HEK293 (cell line): Measurements from ENCODE around the gene BBOX1.

Experiments
- CTCF ChIA-PET: fragments of 350-600 bp; formaldehyde crosslinking; extraction: SDS; loops from one replicate; lab custom pipeline; 2021; ENCODE audit warnings: antibody characterized with exemption; lab: Yijun Ruan, JAX
- POLR2A ChIA-PET: fragments of 300-600 bp; formaldehyde crosslinking; extraction: SDS; loops from one replicate; lab custom pipeline; 2020; ENCODE audit warnings: antibody characterized with exemption, inconsistent platforms; lab: Yijun Ruan, JAX
- H3K27ac ChIP-seq: fragments of 200-500 bp; sonication (Bioruptor generic); 2 replicates; pipeline ENCODE4 v1.5.1; 2014; ENCODE audit warnings: low read depth, low read length, control low read depth, inconsistent platforms; ENCODE audit errors: extremely low read depth
- H3K36me3 ChIP-seq, 2 experiments: fragments of 200-500 bp in 1 of 2; sonication (Bioruptor generic) in 1 of 2; 1 replicate in 1 of 2; 2 replicates in 1 of 2; pipeline ENCODE4 v1.5.1; 2014 to 2017; ENCODE audit warnings: inconsistent platforms in 2 of 2, low read length in 2 of 2; ENCODE audit not compliant: control insufficient read depth in 2 of 2, insufficient read depth in 1 of 2
- H3K4me1 ChIP-seq: fragments of 200-500 bp; sonication (Bioruptor generic); 2 replicates; pipeline ENCODE4 v1.5.1; 2014; ENCODE audit warnings: mild to moderate bottlenecking, low read length, inconsistent platforms; ENCODE audit not compliant: control insufficient read depth, insufficient read depth
- H3K4me3 ChIP-seq: 2 replicates; pipeline ENCODE4 v1.5.1; 2011; ENCODE audit warnings: low read depth, mild to moderate bottlenecking, control low read depth, low read length, moderate library complexity
- H3K9me3 ChIP-seq: fragments of 200-500 bp; sonication (Bioruptor generic); 2 replicates; pipeline ENCODE4 v1.5.1; 2014; ENCODE audit warnings: low read depth, low read length, inconsistent platforms; ENCODE audit not compliant: control insufficient read depth, insufficient read depth
- HOXC10 ChIP-seq: sonication (generic); formaldehyde crosslinking; IDR thresholded peaks from 2 replicates; pipeline ENCODE4 v1.8.1; 2023; ENCODE audit warnings: mild to moderate bottlenecking, missing genetic modification reagents
- KLF1 ChIP-seq: fragments of 450-650 bp; formaldehyde crosslinking; IDR thresholded peaks from 2 replicates; pipeline ENCODE4 v1.5.1; 2016; ENCODE audit warnings: missing biosample characterization, missing genetic modification characterization
- MZF1 ChIP-seq: fragments of 450-650 bp; formaldehyde crosslinking; IDR thresholded peaks from 2 replicates; pipeline ENCODE4 v1.5.1; 2017; ENCODE audit warnings: missing biosample characterization, missing genetic modification characterization, borderline replicate concordance
- TCF7L2 ChIP-seq: IDR thresholded peaks from 2 replicates; pipeline ENCODE4 v1.6.1; 2011; ENCODE audit warnings: low read depth, mild to moderate bottlenecking, inconsistent platforms, low read length, moderate library complexity, borderline replicate concordance
- ZNF529 ChIP-seq: fragments of 450-650 bp; formaldehyde crosslinking; IDR thresholded peaks from 2 replicates; pipeline ENCODE4 v1.5.1; 2017; ENCODE audit warnings: missing genetic modification characterization, missing biosample characterization; ENCODE audit not compliant: insufficient replicate concordance
- ZNF701 ChIP-seq: fragments of 450-650 bp; formaldehyde crosslinking; IDR thresholded peaks from 2 replicates; pipeline ENCODE4 v1.5.1; 2016; ENCODE audit warnings: missing biosample characterization, missing genetic modification characterization
- TF ChIP-seq, protein P1 (sequence below): fragments of 450-650 bp; formaldehyde crosslinking; IDR thresholded peaks from 2 replicates; pipeline ENCODE4 v1.5.1; 2016; ENCODE audit warnings: missing biosample characterization, missing genetic modification characterization, borderline replicate concordance
- TF ChIP-seq, protein P2 (sequence below): fragments of 450-650 bp; formaldehyde crosslinking; IDR thresholded peaks from 2 replicates; pipeline ENCODE4 v1.5.1; 2016; ENCODE audit warnings: missing biosample characterization, missing genetic modification characterization
- TF ChIP-seq, protein P3 (sequence below): fragments of 450-650 bp; formaldehyde crosslinking; IDR thresholded peaks from 2 replicates; pipeline ENCODE4 v1.5.1; 2016; ENCODE audit warnings: missing biosample characterization, missing genetic modification characterization
- TF ChIP-seq, protein P4 (sequence below): fragments of 450-650 bp; formaldehyde crosslinking; IDR thresholded peaks from 2 replicates; pipeline ENCODE4 v1.5.1; 2016; ENCODE audit warnings: missing biosample characterization, missing genetic modification characterization
- TF ChIP-seq, protein P5 (sequence below): fragments of 450-650 bp; formaldehyde crosslinking; IDR thresholded peaks from 2 replicates; pipeline ENCODE4 v1.5.1; 2016; ENCODE audit warnings: missing biosample characterization, missing genetic modification characterization

Gene BBOX1

DNA sequence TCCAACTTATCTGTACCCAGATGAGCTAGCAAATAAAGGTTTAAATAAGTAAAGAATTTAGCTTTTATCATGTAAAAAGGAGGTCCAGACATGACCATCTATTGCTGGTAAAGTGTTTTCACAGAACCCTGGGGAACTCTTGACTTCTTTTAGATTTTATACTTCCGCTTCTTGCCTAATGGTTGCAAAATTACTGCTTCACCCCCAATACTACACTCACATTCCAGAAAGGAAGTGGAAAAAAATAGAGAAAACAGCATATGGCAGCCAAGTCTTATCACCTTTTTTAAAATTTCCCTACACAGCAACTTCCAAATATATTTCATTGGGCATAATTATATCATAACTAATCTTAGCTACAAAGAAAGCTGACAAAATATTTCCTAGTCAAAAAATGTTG, 12.1 kb downstream of the BBOX1 start (continued):
- TF ChIP-seq HOXC10 (CRISPR knock-in tag), result no peak
- TF ChIP-seq, protein P1, sequence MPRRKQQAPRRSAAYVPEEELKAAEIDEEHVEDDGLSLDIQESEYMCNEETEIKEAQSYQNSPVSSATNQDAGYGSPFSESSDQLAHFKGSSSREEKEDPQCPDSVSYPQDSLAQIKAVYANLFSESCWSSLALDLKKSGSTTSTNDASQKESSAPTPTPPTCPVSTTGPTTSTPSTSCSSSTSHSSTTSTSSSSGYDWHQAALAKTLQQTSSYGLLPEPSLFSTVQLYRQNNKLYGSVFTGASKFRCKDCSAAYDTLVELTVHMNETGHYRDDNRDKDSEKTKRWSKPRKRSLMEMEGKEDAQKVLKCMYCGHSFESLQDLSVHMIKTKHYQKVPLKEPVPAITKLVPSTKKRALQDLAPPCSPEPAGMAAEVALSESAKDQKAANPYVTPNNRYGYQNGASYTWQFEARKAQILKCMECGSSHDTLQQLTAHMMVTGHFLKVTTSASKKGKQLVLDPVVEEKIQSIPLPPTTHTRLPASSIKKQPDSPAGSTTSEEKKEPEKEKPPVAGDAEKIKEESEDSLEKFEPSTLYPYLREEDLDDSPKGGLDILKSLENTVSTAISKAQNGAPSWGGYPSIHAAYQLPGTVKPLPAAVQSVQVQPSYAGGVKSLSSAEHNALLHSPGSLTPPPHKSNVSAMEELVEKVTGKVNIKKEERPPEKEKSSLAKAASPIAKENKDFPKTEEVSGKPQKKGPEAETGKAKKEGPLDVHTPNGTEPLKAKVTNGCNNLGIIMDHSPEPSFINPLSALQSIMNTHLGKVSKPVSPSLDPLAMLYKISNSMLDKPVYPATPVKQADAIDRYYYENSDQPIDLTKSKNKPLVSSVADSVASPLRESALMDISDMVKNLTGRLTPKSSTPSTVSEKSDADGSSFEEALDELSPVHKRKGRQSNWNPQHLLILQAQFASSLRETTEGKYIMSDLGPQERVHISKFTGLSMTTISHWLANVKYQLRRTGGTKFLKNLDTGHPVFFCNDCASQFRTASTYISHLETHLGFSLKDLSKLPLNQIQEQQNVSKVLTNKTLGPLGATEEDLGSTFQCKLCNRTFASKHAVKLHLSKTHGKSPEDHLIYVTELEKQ (tag by site-specific recombination), result no peak
- TF ChIP-seq ZNF529, result no peak
- TF ChIP-seq, all 188 proteins: peak for 0

DNA sequence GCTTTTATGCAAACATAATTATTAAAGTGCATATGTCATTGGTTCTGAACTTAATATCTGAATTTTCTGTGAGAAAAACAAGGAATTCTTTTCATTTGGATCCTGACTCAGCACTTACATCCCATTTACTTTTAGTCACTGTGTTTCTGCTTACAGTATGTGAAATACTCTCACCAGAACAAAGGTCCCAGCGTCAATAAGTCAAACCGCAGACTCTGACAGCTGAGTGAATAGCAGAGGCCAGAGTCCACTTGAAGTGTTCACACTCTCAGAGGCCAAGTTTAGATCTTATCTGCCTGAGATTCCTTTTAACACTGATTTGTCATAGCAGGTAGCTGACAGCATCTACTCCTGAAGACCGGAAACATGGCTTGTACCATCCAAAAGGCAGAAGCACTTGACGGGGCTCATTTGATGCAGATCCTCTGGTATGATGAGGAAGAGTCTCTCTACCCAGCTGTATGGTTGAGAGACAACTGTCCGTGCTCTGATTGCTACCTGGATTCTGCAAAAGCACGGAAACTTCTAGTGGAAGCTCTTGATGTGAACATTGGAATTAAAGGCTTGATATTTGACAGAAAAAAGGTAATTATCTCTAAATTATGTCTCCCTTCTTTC, 14.6 kb downstream of the BBOX1 start:
- H3K4me1 ChIP-seq, result peaks cover 7% of the 10 kb centered on the region
- no peak for TF ChIP-seq ZNF701 (tag by site-specific recombination)
- TF ChIP-seq, protein P2, sequence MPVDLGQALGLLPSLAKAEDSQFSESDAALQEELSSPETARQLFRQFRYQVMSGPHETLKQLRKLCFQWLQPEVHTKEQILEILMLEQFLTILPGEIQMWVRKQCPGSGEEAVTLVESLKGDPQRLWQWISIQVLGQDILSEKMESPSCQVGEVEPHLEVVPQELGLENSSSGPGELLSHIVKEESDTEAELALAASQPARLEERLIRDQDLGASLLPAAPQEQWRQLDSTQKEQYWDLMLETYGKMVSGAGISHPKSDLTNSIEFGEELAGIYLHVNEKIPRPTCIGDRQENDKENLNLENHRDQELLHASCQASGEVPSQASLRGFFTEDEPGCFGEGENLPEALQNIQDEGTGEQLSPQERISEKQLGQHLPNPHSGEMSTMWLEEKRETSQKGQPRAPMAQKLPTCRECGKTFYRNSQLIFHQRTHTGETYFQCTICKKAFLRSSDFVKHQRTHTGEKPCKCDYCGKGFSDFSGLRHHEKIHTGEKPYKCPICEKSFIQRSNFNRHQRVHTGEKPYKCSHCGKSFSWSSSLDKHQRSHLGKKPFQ, result peak; percentile 59; the same call in 1 of the 2 replicates
- 0 out of 2 replicates have a peak, but pooled peaks have one; percentile 34 for TF ChIP-seq TCF7L2
- TF ChIP-seq, protein P3, sequence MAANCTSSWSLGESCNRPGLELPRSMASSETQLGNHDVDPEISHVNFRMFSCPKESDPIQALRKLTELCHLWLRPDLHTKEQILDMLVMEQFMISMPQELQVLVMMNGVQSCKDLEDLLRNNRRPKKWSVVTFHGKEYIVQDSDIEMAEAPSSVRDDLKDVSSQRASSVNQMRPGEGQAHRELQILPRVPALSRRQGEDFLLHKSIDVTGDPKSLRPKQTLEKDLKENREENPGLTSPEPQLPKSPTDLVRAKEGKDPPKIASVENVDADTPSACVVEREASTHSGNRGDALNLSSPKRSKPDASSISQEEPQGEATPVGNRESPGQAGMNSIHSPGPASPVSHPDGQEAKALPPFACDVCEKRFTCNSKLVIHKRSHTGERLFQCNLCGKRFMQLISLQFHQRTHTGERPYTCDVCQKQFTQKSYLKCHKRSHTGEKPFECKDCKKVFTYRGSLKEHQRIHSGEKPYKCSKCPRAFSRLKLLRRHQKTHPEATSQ (tag by site-specific recombination), result no peak
- no peak overlapping the region for H3K4me3 ChIP-seq
- H3K9me3 ChIP-seq, result no peaks in the 10 kb centered on the region
- H3K27ac ChIP-seq, result no peak overlapping the region
- ChIA-PET CTCF (interaction anchor here (0.6 to 0.8 kb wide), 3 partner anchors 13 to 115 kb away, joined by 3 read pairs; no protein-coding TSS in a partner anchor), POLR2A (no interaction called here)
- no peaks in the 10 kb centered on the region for H3K36me3 ChIP-seq

DNA sequence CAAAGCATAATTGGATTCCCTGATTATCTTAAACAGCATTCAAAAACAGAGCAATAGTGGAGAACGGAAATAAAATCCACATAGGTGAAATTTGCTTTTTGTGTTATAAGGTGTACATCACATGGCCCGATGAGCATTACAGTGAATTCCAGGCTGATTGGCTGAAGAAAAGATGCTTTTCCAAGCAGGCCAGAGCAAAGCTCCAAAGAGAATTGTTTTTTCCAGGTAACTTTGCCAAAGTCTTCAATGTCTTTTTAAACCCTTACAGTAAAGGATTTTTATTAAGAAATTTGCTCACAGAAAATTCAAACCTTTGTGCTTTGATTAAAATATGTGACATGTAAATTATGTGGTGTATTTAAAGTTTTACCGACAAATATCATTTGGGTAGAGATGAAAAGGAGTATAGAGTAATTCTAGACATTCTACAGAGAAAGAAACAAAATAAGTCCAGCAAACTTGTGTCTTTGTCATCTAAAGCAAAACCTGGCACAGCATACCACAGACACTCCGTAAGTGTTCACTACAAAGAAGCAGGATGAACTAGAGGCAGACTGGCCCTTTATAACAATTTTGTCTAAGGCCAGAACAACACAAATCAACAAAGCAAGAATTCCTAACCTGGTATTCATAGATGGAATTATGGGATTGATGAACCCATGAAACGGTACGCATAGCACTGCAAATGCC, 16.6 kb downstream of the BBOX1 start:
- no peaks in the 10 kb centered on the region for H3K36me3 ChIP-seq
- H3K4me1 ChIP-seq, result peaks cover 7% of the 10 kb centered on the region
- TF ChIP-seq MZF1 (tag by site-specific recombination) (no peak), KLF1 (tag by site-specific recombination) (no peak)
- TF ChIP-seq, protein P4, sequence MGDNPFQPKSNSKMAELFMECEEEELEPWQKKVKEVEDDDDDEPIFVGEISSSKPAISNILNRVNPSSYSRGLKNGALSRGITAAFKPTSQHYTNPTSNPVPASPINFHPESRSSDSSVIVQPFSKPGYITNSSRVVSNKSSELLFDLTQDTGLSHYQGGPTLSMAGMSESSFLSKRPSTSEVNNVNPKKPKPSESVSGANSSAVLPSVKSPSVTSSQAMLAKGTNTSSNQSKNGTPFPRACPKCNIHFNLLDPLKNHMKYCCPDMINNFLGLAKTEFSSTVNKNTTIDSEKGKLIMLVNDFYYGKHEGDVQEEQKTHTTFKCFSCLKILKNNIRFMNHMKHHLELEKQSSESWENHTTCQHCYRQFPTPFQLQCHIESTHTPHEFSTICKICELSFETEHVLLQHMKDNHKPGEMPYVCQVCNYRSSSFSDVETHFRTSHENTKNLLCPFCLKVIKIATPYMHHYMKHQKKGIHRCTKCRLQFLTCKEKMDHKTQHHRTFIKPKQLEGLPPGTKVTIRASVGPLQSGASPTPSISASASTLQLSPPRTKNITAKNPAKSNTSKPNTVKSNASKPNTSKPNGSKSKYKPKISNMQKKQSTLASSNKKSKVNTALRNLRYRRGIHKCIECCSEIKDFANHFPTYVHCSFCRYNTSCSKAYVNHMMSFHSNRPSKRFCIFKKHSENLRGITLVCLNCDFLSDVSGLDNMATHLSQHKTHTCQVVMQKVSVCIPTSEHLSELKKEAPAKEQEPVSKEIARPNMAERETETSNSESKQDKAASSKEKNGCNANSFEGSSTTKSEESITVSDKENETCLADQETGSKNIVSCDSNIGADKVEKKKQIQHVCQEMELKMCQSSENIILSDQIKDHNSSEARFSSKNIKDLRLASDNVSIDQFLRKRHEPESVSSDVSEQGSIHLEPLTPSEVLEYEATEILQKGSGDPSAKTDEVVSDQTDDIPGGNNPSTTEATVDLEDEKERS (tag by site-specific recombination), result no peak
- TF ChIP-seq, protein P5, sequence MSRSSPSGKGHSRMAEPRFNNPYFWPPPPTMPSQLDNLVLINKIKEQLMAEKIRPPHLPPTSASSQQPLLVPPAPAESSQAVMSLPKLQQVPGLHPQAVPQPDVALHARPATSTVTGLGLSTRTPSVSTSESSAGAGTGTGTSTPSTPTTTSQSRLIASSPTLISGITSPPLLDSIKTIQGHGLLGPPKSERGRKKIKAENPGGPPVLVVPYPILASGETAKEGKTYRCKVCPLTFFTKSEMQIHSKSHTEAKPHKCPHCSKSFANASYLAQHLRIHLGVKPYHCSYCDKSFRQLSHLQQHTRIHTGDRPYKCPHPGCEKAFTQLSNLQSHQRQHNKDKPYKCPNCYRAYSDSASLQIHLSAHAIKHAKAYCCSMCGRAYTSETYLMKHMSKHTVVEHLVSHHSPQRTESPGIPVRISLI (tag by site-specific recombination), result no peak
- TF ChIP-seq, all 188 proteins: peak for 0
- ChIA-PET POLR2A (no interaction called here), CTCF (no interaction called here)
- Histone ChIP-seq H3K9me3 (no peaks in the 10 kb centered on the region), H3K4me3 (no peak overlapping the region), H3K27ac (no peak overlapping the region)
